Karpas-422 (cell line): ENCODE data around the gene MEDAG. TPM values are rescaled to one million over a fixed set of nuclear protein-coding genes. Genes with fewer than 3 reads are reported as not detected.

Experiments used
- DNase-seq: peaks from one replicate; pipeline ENCODE4 v3.0.0-alpha.2; 2015
- H2AFZ ChIP-seq: fragments of 200-600 bp; sonication (generic); 2 replicates; pipeline ENCODE4 v1.6.1; 2014; ENCODE audit warnings: antibody characterized with exemption, low read length, mixed read lengths
- H3K27ac ChIP-seq: fragments of 200-600 bp; sonication (generic); 2 replicates; pipeline ENCODE4 v1.5.1; 2014; ENCODE audit warnings: mild to moderate bottlenecking, low read length, moderate library complexity
- H3K27me3 ChIP-seq: fragments of 200-600 bp; sonication (generic); 2 replicates; pipeline ENCODE4 v1.6.1; 2014; ENCODE audit warnings: low read length, mixed read lengths
- H3K36me3 ChIP-seq: fragments of 200-600 bp; sonication (generic); 2 replicates; pipeline ENCODE4 v1.6.1; 2014; ENCODE audit warnings: low read length, mixed read lengths; ENCODE audit not compliant: insufficient read depth
- H3K4me1 ChIP-seq: fragments of 200-600 bp; sonication (generic); 2 replicates; pipeline ENCODE4 v1.6.1; 2014; ENCODE audit warnings: mild to moderate bottlenecking, low read length, mixed read lengths
- H3K4me2 ChIP-seq: fragments of 200-600 bp; sonication (generic); 2 replicates; pipeline ENCODE4 v1.6.1; 2014; ENCODE audit warnings: low read length, low read depth, mild to moderate bottlenecking; ENCODE audit not compliant: poor library complexity, severe bottlenecking
- H3K4me3 ChIP-seq: fragments of 200-600 bp; sonication (generic); 2 replicates; pipeline ENCODE4 v1.5.1; 2014; ENCODE audit warnings: mild to moderate bottlenecking, antibody characterized with exemption, low read length, mixed read lengths
- H3K79me2 ChIP-seq: fragments of 200-600 bp; sonication (generic); 2 replicates; pipeline ENCODE4 v1.6.1; 2014; ENCODE audit warnings: mild to moderate bottlenecking, low read length, mixed read lengths
- H3K9ac ChIP-seq: fragments of 200-600 bp; sonication (generic); 2 replicates; pipeline ENCODE4 v1.6.0; 2014; ENCODE audit warnings: low read length
- H3K9me2 ChIP-seq: fragments of 200-600 bp; sonication (generic), shearing (Covaris generic); replicated peaks from 2 replicates; pipeline ENCODE4 v1.6.0; 2014; ENCODE audit warnings: mild to moderate bottlenecking, low read length, moderate library complexity; ENCODE audit not compliant: insufficient read depth
- H3K9me3 ChIP-seq: fragments of 300-700, 200-600 bp; sonication (generic); 2 replicates; pipeline ENCODE4 v1.6.1; 2014; ENCODE audit warnings: low read length, mixed read lengths
- H4K20me1 ChIP-seq: fragments of 200-600 bp; sonication (generic); 2 replicates; pipeline ENCODE4 v1.6.1; 2014; ENCODE audit warnings: mild to moderate bottlenecking, antibody characterized with exemption, low read length, low read depth; ENCODE audit not compliant: insufficient read depth
- total RNA-seq: library from RNA; depleted of rRNA; stranded (reverse); fragments of >200 nt; shearing (Covaris generic); gene quantifications from 2 replicates; pipeline ENCODE4 v1.2.3, GENCODE V29; 2014; ENCODE audit warnings: low replicate concordance; rRNA removed

The MEDAG gene
- not detected in 2 replicates for total RNA-seq

GRCh38 chr13:30905932-30906383 lies at the start of gene MEDAG:
MEDAG (plus strand) TSS chr13:30906271; CDS start chr13:30906516, 245 bp downstream.
- H3K9me2 ChIP-seq = no peaks in the 10 kb centered on the region
- no peak for DNase-seq
- H3K4me3 ChIP-seq = no peak within 1 kb of the TSS
- H4K20me1 ChIP-seq = no peaks in the 10 kb centered on the region
- H3K27ac ChIP-seq = no peak within 1 kb of the TSS
- H3K9me3 ChIP-seq = no peaks in the 10 kb centered on the region
- no peaks in the 10 kb centered on the region for H3K4me1 ChIP-seq
- H3K36me3 ChIP-seq = no peaks in the 10 kb centered on the region
- H3K4me2 ChIP-seq = no peak within 1 kb of the TSS
- no peaks in the 10 kb centered on the region for H3K27me3 ChIP-seq
- no peak within 1 kb of the TSS for H3K9ac ChIP-seq
- no peaks in the 10 kb centered on the region for H3K79me2 ChIP-seq
- no peak within 1 kb of the TSS for H2AFZ ChIP-seq

GRCh38 chr13:30857018-30857417 lies 49.1 kb upstream of the MEDAG start:
- H3K79me2 ChIP-seq = no peaks in the 10 kb centered on the region
- no peaks in the 10 kb centered on the region for H3K36me3 ChIP-seq
- H3K4me1 ChIP-seq = no peaks in the 10 kb centered on the region
- no peak overlapping the region for H3K4me2 ChIP-seq
- H4K20me1 ChIP-seq = no peaks in the 10 kb centered on the region
- H3K4me3 ChIP-seq = no peak overlapping the region
- no peaks in the 10 kb centered on the region for H3K27me3 ChIP-seq
- H3K9me2 ChIP-seq = no peaks in the 10 kb centered on the region
- H3K9me3 ChIP-seq = no peaks in the 10 kb centered on the region
- DNase-seq = no peak
- H3K9ac ChIP-seq = no peak overlapping the region
- no peak overlapping the region for H2AFZ ChIP-seq
- H3K27ac ChIP-seq = no peak overlapping the region

GRCh38 chr13:30857636-30858035 lies 48.4 kb upstream of the MEDAG start:
- no peaks in the 10 kb centered on the region for H3K27me3 ChIP-seq
- H3K36me3 ChIP-seq = no peaks in the 10 kb centered on the region
- no peak overlapping the region for H3K4me2 ChIP-seq
- no peak overlapping the region for H3K4me3 ChIP-seq
- H3K9me2 ChIP-seq = no peaks in the 10 kb centered on the region
- no peak overlapping the region for H3K27ac ChIP-seq
- no peaks in the 10 kb centered on the region for H3K9me3 ChIP-seq
- DNase-seq = no peak
- H3K4me1 ChIP-seq = no peaks in the 10 kb centered on the region
- no peak overlapping the region for H3K9ac ChIP-seq
- H3K79me2 ChIP-seq = no peaks in the 10 kb centered on the region
- no peaks in the 10 kb centered on the region for H4K20me1 ChIP-seq
- no peak overlapping the region for H2AFZ ChIP-seq

GRCh38 chr13:30859326-30859725 lies 46.7 kb upstream of the MEDAG start:
- Histone ChIP-seq H4K20me1 (no peaks in the 10 kb centered on the region), H3K9ac (no peak overlapping the region), H3K27ac (no peak overlapping the region), H3K4me3 (no peak overlapping the region), H2AFZ (no peak overlapping the region), H3K9me3 (no peaks in the 10 kb centered on the region), H3K9me2 (no peaks in the 10 kb centered on the region), H3K79me2 (no peaks in the 10 kb centered on the region), H3K27me3 (no peaks in the 10 kb centered on the region), H3K4me1 (no peaks in the 10 kb centered on the region), H3K36me3 (no peaks in the 10 kb centered on the region), H3K4me2 (no peak overlapping the region)
- no peak for DNase-seq

- Histone ChIP-seq H3K4me3 (no peak overlapping the region), H4K20me1 (no peaks in the 10 kb centered on the region), H3K79me2 (no peaks in the 10 kb centered on the region), H3K27ac (no peak overlapping the region), H3K4me2 (no peak overlapping the region), H3K9me2 (no peaks in the 10 kb centered on the region), H3K36me3 (no peaks in the 10 kb centered on the region), H3K4me1 (no peaks in the 10 kb centered on the region), H3K9me3 (no peaks in the 10 kb centered on the region), H3K9ac (no peak overlapping the region), H3K27me3 (no peaks in the 10 kb centered on the region), H2AFZ (no peak overlapping the region)
- no peak for DNase-seq
These were observed 44.9 kb upstream of the MEDAG start for GRCh38 chr13:30861163-30861562.

GRCh38 chr13:30861836-30862467 lies 44.1 kb upstream of the MEDAG start:
- Histone ChIP-seq H3K4me1 (no peaks in the 10 kb centered on the region), H3K36me3 (no peaks in the 10 kb centered on the region), H3K27ac (no peak overlapping the region), H3K9ac (no peak overlapping the region), H3K9me2 (no peaks in the 10 kb centered on the region), H2AFZ (no peak overlapping the region), H3K9me3 (no peaks in the 10 kb centered on the region), H4K20me1 (no peaks in the 10 kb centered on the region), H3K4me2 (no peak overlapping the region), H3K79me2 (no peaks in the 10 kb centered on the region), H3K4me3 (no peak overlapping the region), H3K27me3 (no peaks in the 10 kb centered on the region)
- DNase-seq = no peak

GRCh38 chr13:30862707-30863106 lies 43.4 kb upstream of the MEDAG start:
- H3K79me2 ChIP-seq = no peaks in the 10 kb centered on the region

GRCh38 chr13:30863231-30863630 lies 42.8 kb upstream of the MEDAG start:
- Histone ChIP-seq H3K27me3 (no peaks in the 10 kb centered on the region), H3K4me2 (no peak overlapping the region), H3K79me2 (no peaks in the 10 kb centered on the region), H3K4me1 (no peaks in the 10 kb centered on the region), H2AFZ (no peak overlapping the region), H3K9me2 (no peaks in the 10 kb centered on the region), H3K9ac (no peak overlapping the region), H3K27ac (no peak overlapping the region), H4K20me1 (no peaks in the 10 kb centered on the region), H3K36me3 (no peaks in the 10 kb centered on the region), H3K9me3 (no peaks in the 10 kb centered on the region), H3K4me3 (no peak overlapping the region)
- DNase-seq = no peak

More at GRCh38 chr13:30862707-30863106, 43.4 kb upstream of the MEDAG start:
- no peaks in the 10 kb centered on the region for H3K9me3 ChIP-seq
- H2AFZ ChIP-seq = no peak overlapping the region
- H3K4me2 ChIP-seq = no peak overlapping the region
- DNase-seq = no peak
- no peak overlapping the region for H3K4me3 ChIP-seq
- no peaks in the 10 kb centered on the region for H3K4me1 ChIP-seq
- no peaks in the 10 kb centered on the region for H3K9me2 ChIP-seq
- H4K20me1 ChIP-seq = no peaks in the 10 kb centered on the region
- no peaks in the 10 kb centered on the region for H3K36me3 ChIP-seq
- H3K27ac ChIP-seq = no peak overlapping the region
- H3K27me3 ChIP-seq = no peaks in the 10 kb centered on the region
- no peak overlapping the region for H3K9ac ChIP-seq
